ENCODE results near the gene ADGRG3.
A peak's percentile ranks its signal among the peaks of the same experiment; 100 is the strongest.
"Not testable (repeated sequence)": the region's sequence is repeated elsewhere in the genome, so short reads cannot be mapped to it uniquely, and the experiment has no call there.

The ADGRG3 gene

GRCh38 chr16:57670196-57670595 is 2.1 kb downstream of the ADGRG3 start:
- Histone ChIP-seq H3K9ac (ENCODE audit: low read length) (no peak overlapping the region), H3K9me3 (ENCODE audit: control insufficient read depth, low read length) (no peaks in the 10 kb centered on the region), H3K36me3 (ENCODE audit: control insufficient read depth, insufficient read depth, low read length, severe bottlenecking) (no peaks in the 10 kb centered on the region), H3K4me3 (ENCODE audit: low read length) (no peak overlapping the region), H3K27me3 (replicated peaks; ENCODE audit: control insufficient read depth, insufficient read depth, low read length) (peaks cover 28% of the 10 kb centered on the region), H3K4me1 (ENCODE audit: control insufficient read depth, insufficient read depth, low read length) (peaks cover 3% of the 10 kb centered on the region)
- no peak for DNase-seq (ENCODE audit: low read depth)

GRCh38 chr16:57671451-57671850 is 3.3 kb downstream of the ADGRG3 start:
- H3K9ac ChIP-seq (ENCODE audit: low read length); H3K36me3 ChIP-seq (ENCODE audit: control insufficient read depth, insufficient read depth, low read length, severe bottlenecking); DNase-seq (ENCODE audit: low read depth); H3K9me3 ChIP-seq (ENCODE audit: control insufficient read depth, low read length); H3K4me3 ChIP-seq (ENCODE audit: low read length): not testable (repeated sequence)
- Histone ChIP-seq H3K4me1 (ENCODE audit: control insufficient read depth, insufficient read depth, low read length) (peaks cover 15% of the 10 kb centered on the region), H3K27me3 (replicated peaks; ENCODE audit: control insufficient read depth, insufficient read depth, low read length) (peaks cover 28% of the 10 kb centered on the region)

GRCh38 chr16:57672416-57672815 is 4.3 kb downstream of the ADGRG3 start:
- no peak for DNase-seq (ENCODE audit: low read depth)
- no peak overlapping the region for H3K4me3 ChIP-seq (ENCODE audit: low read length)
- no peaks in the 10 kb centered on the region for H3K36me3 ChIP-seq (ENCODE audit: control insufficient read depth, insufficient read depth, low read length, severe bottlenecking)
- peaks cover 32% of the 10 kb centered on the region for H3K27me3 ChIP-seq (replicated peaks; ENCODE audit: control insufficient read depth, insufficient read depth, low read length)
- no peak overlapping the region for H3K9ac ChIP-seq (ENCODE audit: low read length)
- H3K4me1 ChIP-seq (ENCODE audit: control insufficient read depth, insufficient read depth, low read length): peaks cover 18% of the 10 kb centered on the region
- no peaks in the 10 kb centered on the region for H3K9me3 ChIP-seq (ENCODE audit: control insufficient read depth, low read length)

- Histone ChIP-seq H3K36me3 (ENCODE audit: control insufficient read depth, insufficient read depth, low read length, severe bottlenecking) (no peaks in the 10 kb centered on the region), H3K27me3 (replicated peaks; ENCODE audit: control insufficient read depth, insufficient read depth, low read length) (peaks cover 32% of the 10 kb centered on the region), H3K9me3 (ENCODE audit: control insufficient read depth, low read length) (no peaks in the 10 kb centered on the region), H3K4me1 (ENCODE audit: control insufficient read depth, insufficient read depth, low read length) (peaks cover 18% of the 10 kb centered on the region), H3K4me3 (ENCODE audit: low read length) (no peak overlapping the region), H3K9ac (ENCODE audit: low read length) (no peak overlapping the region)
- DNase-seq (ENCODE audit: low read depth): no peak
Measured at GRCh38 chr16:57672824-57673223, 4.7 kb downstream of the ADGRG3 start.

- Histone ChIP-seq H3K9ac (ENCODE audit: low read length) (no peak overlapping the region), H3K4me1 (ENCODE audit: control insufficient read depth, insufficient read depth, low read length) (peaks cover 18% of the 10 kb centered on the region), H3K27me3 (replicated peaks; ENCODE audit: control insufficient read depth, insufficient read depth, low read length) (peaks cover 42% of the 10 kb centered on the region), H3K4me3 (ENCODE audit: low read length) (no peak overlapping the region), H3K36me3 (ENCODE audit: control insufficient read depth, insufficient read depth, low read length, severe bottlenecking) (no peaks in the 10 kb centered on the region), H3K9me3 (ENCODE audit: control insufficient read depth, low read length) (no peaks in the 10 kb centered on the region)
- DNase-seq (ENCODE audit: low read depth): no peak
Measured at GRCh38 chr16:57675741-57676551, 7.8 kb downstream of the ADGRG3 start.

- no peak for DNase-seq (ENCODE audit: low read depth)
Measured at GRCh38 chr16:57676553-57677085, 8.5 kb downstream of the ADGRG3 start.

GRCh38 chr16:57677622-57678369 is 9.7 kb downstream of the ADGRG3 start:
- peaks cover 44% of the 10 kb centered on the region for H3K27me3 ChIP-seq (replicated peaks; ENCODE audit: control insufficient read depth, insufficient read depth, low read length)
- no peaks in the 10 kb centered on the region for H3K36me3 ChIP-seq (ENCODE audit: control insufficient read depth, insufficient read depth, low read length, severe bottlenecking)
- no peak for DNase-seq (ENCODE audit: low read depth)
- no peak overlapping the region for H3K9ac ChIP-seq (ENCODE audit: low read length)
- H3K4me1 ChIP-seq (ENCODE audit: control insufficient read depth, insufficient read depth, low read length): peaks cover 14% of the 10 kb centered on the region
- no peaks in the 10 kb centered on the region for H3K9me3 ChIP-seq (ENCODE audit: control insufficient read depth, low read length)
- no peak overlapping the region for H3K4me3 ChIP-seq (ENCODE audit: low read length)

More at GRCh38 chr16:57676553-57677085, 8.5 kb downstream of the ADGRG3 start:
- H3K9ac ChIP-seq (ENCODE audit: low read length): no peak overlapping the region
- H3K4me1 ChIP-seq (ENCODE audit: control insufficient read depth, insufficient read depth, low read length): peaks cover 18% of the 10 kb centered on the region
- H3K9me3 ChIP-seq (ENCODE audit: control insufficient read depth, low read length): no peaks in the 10 kb centered on the region
- peaks cover 42% of the 10 kb centered on the region for H3K27me3 ChIP-seq (replicated peaks; ENCODE audit: control insufficient read depth, insufficient read depth, low read length)
- no peaks in the 10 kb centered on the region for H3K36me3 ChIP-seq (ENCODE audit: control insufficient read depth, insufficient read depth, low read length, severe bottlenecking)
- no peak overlapping the region for H3K4me3 ChIP-seq (ENCODE audit: low read length)

GRCh38 chr16:57679016-57679415 is 10.9 kb downstream of the ADGRG3 start:
- no peak overlapping the region for H3K4me3 ChIP-seq (ENCODE audit: low read length)
- H3K27me3 ChIP-seq (replicated peaks; ENCODE audit: control insufficient read depth, insufficient read depth, low read length): peaks cover 35% of the 10 kb centered on the region
- H3K9me3 ChIP-seq (ENCODE audit: control insufficient read depth, low read length): no peaks in the 10 kb centered on the region
- peaks cover 14% of the 10 kb centered on the region for H3K4me1 ChIP-seq (ENCODE audit: control insufficient read depth, insufficient read depth, low read length)
- no peak overlapping the region for H3K9ac ChIP-seq (ENCODE audit: low read length)
- H3K36me3 ChIP-seq (ENCODE audit: control insufficient read depth, insufficient read depth, low read length, severe bottlenecking): no peaks in the 10 kb centered on the region
- no peak for DNase-seq (ENCODE audit: low read depth)

GRCh38 chr16:57679767-57680482 is 11.8 kb downstream of the ADGRG3 start:
- Histone ChIP-seq H3K36me3 (ENCODE audit: control insufficient read depth, insufficient read depth, low read length, severe bottlenecking) (no peaks in the 10 kb centered on the region), H3K9ac (ENCODE audit: low read length) (no peak overlapping the region), H3K4me1 (ENCODE audit: control insufficient read depth, insufficient read depth, low read length) (peaks cover 14% of the 10 kb centered on the region), H3K9me3 (ENCODE audit: control insufficient read depth, low read length) (no peaks in the 10 kb centered on the region), H3K4me3 (ENCODE audit: low read length) (no peak overlapping the region), H3K27me3 (replicated peaks; ENCODE audit: control insufficient read depth, insufficient read depth, low read length) (peaks cover 37% of the 10 kb centered on the region)
- no peak for DNase-seq (ENCODE audit: low read depth)

- no peaks in the 10 kb centered on the region for H3K9me3 ChIP-seq (ENCODE audit: control insufficient read depth, low read length)
- DNase-seq (ENCODE audit: low read depth): peak; percentile 44
- H3K4me1 ChIP-seq (ENCODE audit: control insufficient read depth, insufficient read depth, low read length): peaks cover 8% of the 10 kb centered on the region
- H3K9ac ChIP-seq (ENCODE audit: low read length): no peak overlapping the region
- H3K27me3 ChIP-seq (replicated peaks; ENCODE audit: control insufficient read depth, insufficient read depth, low read length): peaks cover 38% of the 10 kb centered on the region
- H3K4me3 ChIP-seq (ENCODE audit: low read length): no peak overlapping the region
- H3K36me3 ChIP-seq (ENCODE audit: control insufficient read depth, insufficient read depth, low read length, severe bottlenecking): no peaks in the 10 kb centered on the region
Measured at GRCh38 chr16:57680842-57681375, 12.8 kb downstream of the ADGRG3 start.
